Body of pancreas (tissue), 4 donors: ENCODE results near the gene TLK2.
"Not testable (repeated sequence)": the region's sequence is repeated elsewhere in the genome, so short reads cannot be mapped to it uniquely, and the experiment has no call there.

Experiments used
- POLR2A ChIP-seq, 3 donors: fragments of 450-650 bp; IDR thresholded peaks; one replicate each; pipeline ENCODE4 v1.6.1; 2016; ENCODE audit warnings: antibody characterized with exemption in 3 of 3, mild to moderate bottlenecking in 2 of 3
- TF ChIP-seq, protein P1 (sequence below), 7 experiments: fragments of 450-650 bp in 4 of 7; fragments of 200-600 bp in 3 of 7; sonication (generic) in 3 of 7; IDR thresholded peaks; one replicate each; pipeline ENCODE4 v1.5.1; 2016 to 2019; ENCODE audit warnings: antibody characterized with exemption in 7 of 7

DNA sequence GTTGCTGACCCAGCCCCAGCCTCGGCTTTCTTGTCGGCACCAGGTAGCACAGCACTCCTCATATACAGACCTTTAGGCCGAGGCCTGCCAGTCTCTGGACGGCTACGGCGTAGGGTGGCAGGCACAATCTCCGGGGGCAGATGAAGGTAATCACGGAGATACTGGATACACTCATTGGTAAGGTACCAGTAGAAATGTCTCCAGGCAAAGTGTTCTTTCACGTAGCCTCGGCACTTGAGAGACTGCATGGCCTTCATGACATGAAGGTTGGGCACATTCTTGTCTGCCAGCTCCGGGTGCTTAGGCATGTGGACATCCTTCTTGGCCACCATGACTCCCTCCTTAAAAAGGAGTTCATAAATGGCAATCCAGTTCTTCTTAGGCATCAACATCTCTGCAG is 37.8 kb downstream of the TLK2 start:
- TF ChIP-seq, protein P1, sequence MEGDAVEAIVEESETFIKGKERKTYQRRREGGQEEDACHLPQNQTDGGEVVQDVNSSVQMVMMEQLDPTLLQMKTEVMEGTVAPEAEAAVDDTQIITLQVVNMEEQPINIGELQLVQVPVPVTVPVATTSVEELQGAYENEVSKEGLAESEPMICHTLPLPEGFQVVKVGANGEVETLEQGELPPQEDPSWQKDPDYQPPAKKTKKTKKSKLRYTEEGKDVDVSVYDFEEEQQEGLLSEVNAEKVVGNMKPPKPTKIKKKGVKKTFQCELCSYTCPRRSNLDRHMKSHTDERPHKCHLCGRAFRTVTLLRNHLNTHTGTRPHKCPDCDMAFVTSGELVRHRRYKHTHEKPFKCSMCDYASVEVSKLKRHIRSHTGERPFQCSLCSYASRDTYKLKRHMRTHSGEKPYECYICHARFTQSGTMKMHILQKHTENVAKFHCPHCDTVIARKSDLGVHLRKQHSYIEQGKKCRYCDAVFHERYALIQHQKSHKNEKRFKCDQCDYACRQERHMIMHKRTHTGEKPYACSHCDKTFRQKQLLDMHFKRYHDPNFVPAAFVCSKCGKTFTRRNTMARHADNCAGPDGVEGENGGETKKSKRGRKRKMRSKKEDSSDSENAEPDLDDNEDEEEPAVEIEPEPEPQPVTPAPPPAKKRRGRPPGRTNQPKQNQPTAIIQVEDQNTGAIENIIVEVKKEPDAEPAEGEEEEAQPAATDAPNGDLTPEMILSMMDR (IDR thresholded peaks at IDR 0.05): not testable (repeated sequence)
- not testable (repeated sequence) for TF ChIP-seq POLR2A (IDR thresholded peaks at IDR 0.05)
